ENCODE results near the gene UBL5.
"Not testable (repeated sequence)": the region's sequence is repeated elsewhere in the genome, so short reads cannot be mapped to it uniquely, and the experiment has no call there.

The UBL5 gene
- total RNA-seq, result 51.6 to 84.7 reads per million in 2 donors

DNA sequence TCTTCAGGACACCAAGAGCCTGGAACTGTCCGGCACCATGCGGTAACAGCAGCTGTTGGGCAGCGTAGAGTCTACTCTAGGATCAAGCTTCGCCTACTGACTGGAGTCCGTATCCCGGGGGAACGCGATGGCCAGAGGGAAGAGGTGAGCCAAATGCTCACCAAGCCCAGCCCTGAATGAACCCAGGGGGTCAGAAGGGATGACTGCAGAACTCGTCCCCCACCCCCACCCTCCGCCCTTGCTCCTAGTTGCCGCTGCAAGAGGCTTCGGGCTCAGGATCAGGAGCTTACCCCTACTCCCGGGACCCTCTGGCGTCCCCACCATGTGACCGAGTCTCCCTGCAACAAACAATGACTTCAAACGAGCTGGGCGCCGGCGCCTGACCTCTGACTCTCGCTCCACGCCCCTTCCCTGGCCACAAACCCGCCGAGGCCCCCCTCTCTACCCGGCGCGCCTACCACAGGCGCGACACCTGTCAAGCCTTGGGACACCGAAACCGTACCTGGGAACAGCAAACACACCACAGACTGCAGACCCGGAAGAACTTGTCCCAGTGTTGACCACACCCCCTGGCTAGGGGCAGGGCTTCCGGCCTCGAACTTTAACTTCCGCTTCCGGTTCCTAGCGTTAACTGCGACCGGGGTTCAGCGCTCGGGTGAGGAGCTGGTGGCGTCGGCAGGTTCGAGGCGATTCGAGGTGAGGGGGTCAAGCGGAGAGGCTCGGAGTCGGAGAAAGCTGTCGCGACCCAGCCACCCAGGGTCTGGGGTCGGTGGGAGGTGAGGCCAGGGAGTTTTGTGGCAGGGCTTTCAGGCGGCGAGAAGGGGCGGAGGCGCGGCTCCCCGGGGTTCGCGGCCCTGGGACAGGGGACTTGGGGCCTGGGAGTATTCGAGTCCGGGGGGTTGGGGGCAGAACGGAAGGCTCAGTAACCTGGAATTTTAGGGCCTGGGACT, at the start of gene UBL5:
Gene UBL5 (plus strand): TSS at position 630 of the 950 bp plus-strand sequence. CDS start 420 bp downstream, outside the sequence.
- peak; percentile 80 for DNase-seq

DNA sequence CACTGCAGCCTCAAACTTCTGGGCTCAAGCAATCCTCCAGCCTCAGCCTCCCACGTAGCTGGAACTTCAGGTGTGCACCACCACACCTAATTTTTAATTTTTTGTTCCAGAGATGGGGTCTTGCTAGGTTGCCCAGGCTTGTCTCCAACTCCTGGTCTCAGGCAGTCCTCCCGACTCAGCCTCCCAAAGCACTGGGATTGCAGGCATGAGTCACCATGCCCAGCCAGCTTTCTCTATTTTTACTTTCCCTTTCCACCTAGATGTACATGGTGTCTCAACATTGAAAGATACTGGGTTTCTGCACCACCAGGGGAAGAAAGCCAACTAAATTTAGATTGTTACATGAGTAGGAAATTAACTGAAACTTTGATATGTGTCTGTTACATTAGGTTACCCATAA, 45.4 kb upstream of the UBL5 start:
- no peak for DNase-seq

- DNase-seq, result not testable (repeated sequence)
Observed at GRCh38 chr19:9784163-9784496, 43.6 kb upstream of the UBL5 start.

DNA sequence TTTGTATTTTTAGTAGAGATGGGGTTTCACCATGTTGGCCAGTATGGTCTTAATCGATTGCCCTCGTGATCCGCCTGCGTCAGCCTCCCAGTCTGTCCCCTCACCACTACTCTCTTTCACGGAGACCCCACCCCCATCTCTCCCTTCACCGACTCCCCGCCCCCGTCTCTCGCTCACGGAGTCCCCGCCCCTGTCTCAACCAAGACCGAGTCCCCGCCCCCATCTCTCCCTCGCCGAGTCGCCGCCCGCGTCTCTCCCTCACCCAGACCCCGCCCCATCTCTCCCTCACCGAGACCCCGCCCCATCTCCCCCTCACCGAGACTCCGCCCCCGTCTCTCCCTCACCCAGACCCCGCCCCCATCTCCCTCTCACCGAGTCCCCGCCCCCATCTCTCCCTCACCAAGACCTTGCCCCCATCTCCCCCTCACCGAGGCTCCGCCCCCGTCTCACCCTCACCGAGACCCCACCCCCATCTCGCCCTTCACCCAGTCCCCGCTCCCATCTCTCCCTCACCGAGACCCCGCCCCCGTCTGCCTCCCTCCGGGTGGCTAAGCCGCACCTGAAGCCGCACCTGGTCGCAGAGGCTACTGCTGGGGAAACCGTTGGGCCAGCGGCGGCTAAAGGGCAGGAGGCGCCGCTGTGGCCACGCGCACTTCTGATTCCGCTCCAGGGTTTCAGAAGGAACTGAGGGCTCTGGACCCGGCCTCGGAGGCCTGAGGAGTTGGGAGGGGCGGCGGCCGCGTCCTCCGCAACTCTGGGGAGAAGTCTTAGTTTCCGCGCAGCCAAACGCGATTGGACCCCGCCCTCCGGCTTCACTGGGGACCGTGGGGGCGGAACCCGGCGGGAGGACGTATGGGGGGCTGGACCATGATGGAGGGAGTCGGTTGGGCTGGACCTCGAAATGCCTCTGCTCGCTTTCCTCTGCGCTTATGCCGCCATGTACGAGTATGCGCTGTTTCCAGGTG, 42.1 kb upstream of the UBL5 start:
- DNase-seq, result peak; percentile 96

- DNase-seq, result no peak
Observed at GRCh38 chr19:9786342-9786741, 41.4 kb upstream of the UBL5 start.

GRCh38 chr19:9786819-9787218, 40.9 kb upstream of the UBL5 start:
- DNase-seq, result no peak

DNA sequence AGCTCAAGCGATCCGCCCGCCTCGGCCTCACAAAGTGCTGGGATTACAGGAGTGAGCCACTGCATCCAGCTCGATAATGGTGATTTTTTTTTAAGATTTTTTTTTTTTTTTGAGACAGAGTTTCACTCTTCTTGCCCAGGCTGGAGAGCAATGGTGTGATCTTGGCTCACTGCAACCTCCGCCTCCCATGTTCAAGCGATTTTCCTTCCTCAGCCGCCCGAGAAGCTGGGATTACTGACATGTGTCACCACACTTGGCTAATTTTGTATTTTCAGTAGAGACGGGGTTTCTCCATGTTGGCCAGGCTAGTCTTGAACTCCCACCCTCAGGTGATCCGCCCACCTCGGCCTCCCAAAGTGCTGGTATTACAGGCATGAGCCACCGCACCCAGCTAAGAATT, 39.1 kb upstream of the UBL5 start:
- not testable (repeated sequence) for DNase-seq

- DNase-seq, result no peak
Observed at GRCh38 chr19:9789066-9789465, 38.7 kb upstream of the UBL5 start.

DNA sequence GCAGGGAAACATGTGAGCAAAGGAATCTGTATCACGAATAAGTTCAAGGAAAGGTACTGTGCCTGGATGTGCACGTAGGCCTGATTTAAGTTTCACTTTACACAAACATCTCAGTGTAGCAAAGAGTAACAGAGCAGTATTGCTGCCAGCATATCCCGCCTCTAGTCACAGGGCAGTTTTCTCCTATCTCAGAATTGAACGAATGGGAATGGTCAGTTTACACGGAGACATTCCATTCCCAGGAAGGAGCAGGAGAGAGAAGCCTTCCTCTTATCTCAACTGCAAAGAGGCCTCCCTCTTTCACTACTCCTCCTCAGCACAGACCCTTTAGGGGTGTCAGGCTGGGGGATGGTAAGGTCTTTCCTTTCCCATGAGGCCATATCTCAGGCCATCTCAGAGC, 38.1 kb upstream of the UBL5 start:
- not testable (repeated sequence) for DNase-seq

DNA sequence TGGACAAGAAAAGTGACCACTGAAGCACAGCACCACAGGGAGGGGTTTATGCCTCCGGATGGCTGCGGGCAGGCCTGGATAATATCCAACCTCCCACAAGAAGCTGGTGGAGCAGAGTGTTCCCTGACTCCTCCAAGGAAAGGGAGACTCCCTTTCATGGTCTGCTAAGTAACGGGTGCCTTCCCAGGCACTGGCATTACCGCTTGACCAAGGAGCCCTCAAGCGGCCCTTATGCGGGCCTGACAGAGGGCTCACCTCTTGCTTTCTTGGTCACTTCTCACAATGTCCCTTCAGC, 36.7 kb upstream of the UBL5 start:
- DNase-seq, result not testable (repeated sequence)

- DNase-seq, result peak; percentile 98
Observed at GRCh38 chr19:9791552-9792205, 36.0 kb upstream of the UBL5 start.

- peak; percentile 92 for DNase-seq
Observed at GRCh38 chr19:9792206-9793070, 35.3 kb upstream of the UBL5 start.

GRCh38 chr19:9793071-9793591, 34.6 kb upstream of the UBL5 start:
- DNase-seq, result peak; percentile 47

- DNase-seq, result peak; percentile 71
Observed at GRCh38 chr19:9796113-9796773, 31.5 kb upstream of the UBL5 start.

DNA sequence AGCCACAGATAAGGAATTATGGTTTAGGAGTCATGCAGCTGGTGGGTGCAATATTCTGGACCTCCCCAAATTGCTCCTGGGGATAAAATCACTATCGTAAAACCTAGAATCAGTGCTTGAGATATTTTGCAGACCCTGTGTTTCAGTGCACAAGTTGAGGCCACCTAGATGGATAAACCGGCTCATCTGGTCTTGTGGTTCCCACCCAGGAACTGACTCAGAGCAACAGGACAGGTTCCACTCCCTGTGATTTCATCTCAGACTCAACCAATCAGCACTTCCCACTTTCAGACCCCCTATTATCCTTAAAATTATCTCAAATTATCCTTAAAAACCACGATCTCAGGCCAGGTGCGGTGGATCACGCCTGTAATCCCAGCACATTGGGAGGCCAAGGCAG, 29.8 kb upstream of the UBL5 start:
- no peak for DNase-seq

- DNase-seq, result no peak
Observed at GRCh38 chr19:9799162-9799561, 28.6 kb upstream of the UBL5 start.

- no peak for DNase-seq
Observed at GRCh38 chr19:9801976-9802375, 25.7 kb upstream of the UBL5 start.

- no peak for DNase-seq
Observed at GRCh38 chr19:9806803-9807202, 20.9 kb upstream of the UBL5 start.

DNA sequence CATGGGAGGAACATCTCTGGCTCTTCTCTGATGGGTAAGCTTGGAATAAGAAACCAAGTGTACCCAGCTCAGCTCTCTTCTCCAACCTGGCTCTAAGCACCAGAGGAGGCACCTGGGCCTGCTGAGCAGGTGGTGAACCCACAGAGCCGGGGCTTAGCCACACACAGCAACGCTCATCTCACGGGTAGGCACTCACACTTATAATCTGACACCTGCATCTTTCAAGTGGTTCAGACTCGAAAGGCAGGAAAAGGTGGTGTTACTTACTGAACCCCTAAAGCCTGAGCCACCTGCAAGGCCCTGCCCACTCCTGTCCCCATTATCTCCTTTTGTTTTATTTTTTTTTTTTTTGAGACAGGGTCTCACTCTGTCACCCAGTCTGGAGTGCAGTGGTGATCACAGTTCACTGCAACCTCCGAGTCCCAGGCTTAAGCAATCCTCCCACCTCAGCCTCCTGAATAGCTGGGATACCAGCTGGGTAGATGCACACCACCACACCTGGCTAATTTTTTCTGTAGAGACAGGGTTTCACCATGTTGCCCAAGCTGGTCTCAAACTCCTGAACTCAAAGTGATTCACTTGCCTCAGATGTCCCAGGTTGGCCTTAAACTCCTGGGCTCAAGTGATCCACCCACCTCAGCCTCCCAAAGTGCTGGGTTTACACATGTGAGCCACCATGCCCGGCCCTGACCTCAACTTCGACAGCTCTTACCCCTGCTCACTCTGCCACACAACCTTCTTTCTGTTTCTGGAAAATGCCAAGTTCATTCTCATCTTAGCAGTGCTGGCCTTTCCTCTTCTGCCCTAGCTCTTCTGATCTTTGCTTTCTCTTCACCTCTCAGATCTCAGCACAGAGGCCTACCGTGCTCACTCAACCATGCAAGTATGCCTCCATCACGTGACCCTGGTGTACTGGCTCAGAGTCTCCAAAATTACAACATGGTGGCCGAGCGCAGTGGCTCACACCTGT, 18.6 kb upstream of the UBL5 start:
- DNase-seq, result no peak

DNA sequence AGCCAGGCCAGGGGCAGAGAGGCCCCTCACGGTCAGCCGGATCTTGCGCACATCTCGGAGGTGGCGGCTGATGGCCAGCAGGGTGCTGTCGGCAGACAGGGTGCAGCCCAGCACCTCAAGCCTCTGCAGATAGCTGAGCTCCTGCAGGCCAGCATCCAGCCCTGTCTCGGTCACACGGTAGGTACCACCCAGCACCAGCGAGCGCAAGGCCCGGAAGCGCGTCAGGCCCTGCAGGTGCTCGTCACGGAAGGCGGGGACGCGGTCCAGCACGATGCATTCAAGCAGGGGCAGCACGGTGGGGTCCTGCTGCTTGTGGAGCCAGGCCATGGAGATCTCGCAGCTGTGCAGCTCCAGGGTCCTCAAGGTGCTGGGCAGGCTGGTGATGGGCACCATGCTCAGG, 16.6 kb upstream of the UBL5 start:
- no peak for DNase-seq
